Gastroesophageal sphincter (tissue), 4 donors: ENCODE data around the gene TNN. TPM values are rescaled to one million over a fixed set of nuclear protein-coding genes. Genes with fewer than 3 reads are reported as not detected.

Experiments used
- ATAC-seq: fragments of 150-250 bp; one replicate; pipeline ENCODE4 v1.9.1; 2016; ENCODE audit warnings: mild to moderate bottlenecking, moderate library complexity
- H3K27ac ChIP-seq, 4 donors: fragments of 200-600 bp; sonication (generic) in 3 of 4; 1 replicate in 3 of 4; 2 replicates in 1 of 4; pipeline ENCODE4 v1.5.1; 2016 to 2019
- H3K27me3 ChIP-seq: fragments of 200-600 bp; sonication (generic); one replicate; pipeline ENCODE4 v1.5.1; 2019
- H3K36me3 ChIP-seq, 2 donors: fragments of 200-600 bp; sonication (generic); one replicate each; pipeline ENCODE4 v1.5.1; 2019; ENCODE audit warnings: control low read depth in 1 of 2
- H3K4me1 ChIP-seq, 3 donors: fragments of 200-600 bp; sonication (generic); 1 replicate in 2 of 3; 2 replicates in 1 of 3; pipeline ENCODE4 v1.5.1; 2016 to 2019; ENCODE audit warnings: control low read depth in 2 of 3
- H3K4me3 ChIP-seq, 2 donors: fragments of 200-600 bp; sonication (generic); one replicate each; pipeline ENCODE4 v1.5.1; 2019; ENCODE audit warnings: mild to moderate bottlenecking in 1 of 2, moderate library complexity in 1 of 2
- H3K9me3 ChIP-seq, 3 donors: fragments of 200-600 bp; sonication (generic); one replicate each; pipeline ENCODE4 v1.5.1; 2017 to 2019; ENCODE audit warnings: control low read depth in 2 of 3
- EP300 ChIP-seq: sonication (generic); formaldehyde crosslinking; IDR thresholded peaks from one replicate; pipeline ENCODE4 v1.6.1; 2017; ENCODE audit warnings: antibody characterized with exemption, mild to moderate bottlenecking
- POLR2A ChIP-seq, 2 donors: fragments of 450-650 bp; IDR thresholded peaks; one replicate each; pipeline ENCODE4 v1.6.1; 2017; ENCODE audit warnings: antibody characterized with exemption in 2 of 2, mild to moderate bottlenecking in 2 of 2, moderate library complexity in 1 of 2
- POLR2AphosphoS5 ChIP-seq: sonication (generic); formaldehyde crosslinking; IDR thresholded peaks from one replicate; pipeline ENCODE4 v1.6.1; 2017; ENCODE audit warnings: antibody characterized with exemption
- WGBS, 2 donors: methylation state at CpG; one replicate each; pipeline ENCODE4 v1.1.5; 2018; ENCODE audit warnings: low coverage in 1 of 2; 5-methylcytosine and 5-hydroxymethylcytosine counted together
- total RNA-seq, 4 donors: library from RNA; depleted of rRNA; stranded (reverse); fragments of >200 nt; gene quantifications; one replicate each; pipeline ENCODE4 v1.1.0, GENCODE V29; 2016
- TF ChIP-seq, protein P1 (sequence below), 4 experiments: fragments of 200-600 bp in 2 of 4; fragments of 450-650 bp in 2 of 4; sonication (generic) in 1 of 4; IDR thresholded peaks; one replicate each; pipeline ENCODE4 v1.5.1; 2017 to 2019; ENCODE audit warnings: antibody characterized with exemption in 4 of 4, mild to moderate bottlenecking in 2 of 4, moderate library complexity in 2 of 4

TNN gene
- total RNA-seq, 4 donors from 2014 or later: 0.23 to 0.92 (median 0.47) TPM; not detected in 1

DNA sequence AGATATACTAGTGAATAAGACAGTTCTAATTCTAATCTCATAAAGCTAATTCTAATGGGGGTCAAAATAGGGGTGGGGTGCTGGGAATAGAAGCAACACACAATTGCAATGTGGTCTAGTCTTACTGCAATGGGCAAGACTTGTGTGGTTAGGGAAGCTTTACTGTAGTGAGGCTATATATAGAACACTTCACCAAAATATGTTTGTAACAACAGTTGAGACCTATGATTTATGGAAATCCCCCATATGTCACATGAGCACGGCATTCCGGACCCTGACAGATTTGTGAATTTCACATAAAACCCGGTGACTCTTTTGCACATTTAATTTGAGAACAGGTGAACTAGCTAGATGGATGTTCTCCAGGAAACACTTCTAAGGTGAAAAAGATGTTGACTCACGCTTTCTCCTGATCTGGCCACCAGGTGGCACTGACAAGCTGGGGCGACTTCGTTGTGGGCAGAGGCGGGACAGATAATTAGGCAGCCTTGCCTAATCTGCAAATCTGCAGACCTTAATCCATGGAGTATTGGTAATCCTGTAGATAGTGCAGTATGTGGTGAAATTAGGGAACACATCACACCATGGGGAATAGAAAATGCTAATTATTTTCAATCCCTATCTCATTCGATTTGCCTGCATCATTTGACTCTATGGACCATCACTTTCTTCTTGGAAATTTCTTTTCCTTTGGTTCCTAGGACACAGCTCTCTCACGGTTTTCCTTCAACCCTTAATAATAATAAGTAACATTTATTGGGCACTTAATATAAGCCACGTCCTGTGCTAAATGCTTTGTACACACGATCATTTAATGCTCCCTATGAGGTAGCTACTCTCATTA is 87.2 kb downstream of the TNN start:
- Histone ChIP-seq H3K27me3 (peaks cover 5% of the 10 kb centered on the region), H3K4me1 (peaks cover 0 to 37% (median 8%) of the 10 kb centered on the region in 3 donors), H3K9me3 (no peaks in the 10 kb centered on the region), H3K4me3 (no peak overlapping the region), H3K27ac (no peak overlapping the region), H3K36me3 (peaks cover 0 to 15% of the 10 kb centered on the region in 2 donors)
- 14 to 26% methylated on average over 9 of the region's 11 CpGs for WGBS, 2 donors
- TF ChIP-seq, protein P1, sequence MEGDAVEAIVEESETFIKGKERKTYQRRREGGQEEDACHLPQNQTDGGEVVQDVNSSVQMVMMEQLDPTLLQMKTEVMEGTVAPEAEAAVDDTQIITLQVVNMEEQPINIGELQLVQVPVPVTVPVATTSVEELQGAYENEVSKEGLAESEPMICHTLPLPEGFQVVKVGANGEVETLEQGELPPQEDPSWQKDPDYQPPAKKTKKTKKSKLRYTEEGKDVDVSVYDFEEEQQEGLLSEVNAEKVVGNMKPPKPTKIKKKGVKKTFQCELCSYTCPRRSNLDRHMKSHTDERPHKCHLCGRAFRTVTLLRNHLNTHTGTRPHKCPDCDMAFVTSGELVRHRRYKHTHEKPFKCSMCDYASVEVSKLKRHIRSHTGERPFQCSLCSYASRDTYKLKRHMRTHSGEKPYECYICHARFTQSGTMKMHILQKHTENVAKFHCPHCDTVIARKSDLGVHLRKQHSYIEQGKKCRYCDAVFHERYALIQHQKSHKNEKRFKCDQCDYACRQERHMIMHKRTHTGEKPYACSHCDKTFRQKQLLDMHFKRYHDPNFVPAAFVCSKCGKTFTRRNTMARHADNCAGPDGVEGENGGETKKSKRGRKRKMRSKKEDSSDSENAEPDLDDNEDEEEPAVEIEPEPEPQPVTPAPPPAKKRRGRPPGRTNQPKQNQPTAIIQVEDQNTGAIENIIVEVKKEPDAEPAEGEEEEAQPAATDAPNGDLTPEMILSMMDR (IDR thresholded peaks at IDR 0.05): peak; percentile 87 to 91 (median 90)
- TF ChIP-seq POLR2A (IDR thresholded peaks at IDR 0.05) (no peak), POLR2AphosphoS5 (peak; percentile 8)
- ATAC-seq: peak; percentile 59

DNA sequence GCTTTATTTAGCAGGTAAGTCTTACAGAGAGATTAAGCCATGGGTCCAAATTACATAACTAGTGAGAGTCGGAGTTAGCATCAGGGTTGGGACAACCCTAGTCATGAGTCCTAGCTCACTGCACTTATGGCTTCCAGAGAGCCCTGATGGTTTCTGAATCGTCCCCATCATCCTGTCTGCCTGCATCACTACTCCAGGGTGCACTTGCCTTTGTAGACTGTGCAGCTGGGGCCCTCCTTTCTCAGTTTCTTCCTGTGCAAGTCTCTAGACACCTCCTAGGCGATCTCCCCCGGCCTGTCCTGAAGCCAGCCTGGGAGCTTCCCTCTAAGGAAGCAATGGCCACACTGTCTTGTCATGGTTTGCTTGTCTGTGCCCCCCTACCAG is 87.8 kb downstream of the TNN start:
- 80% methylated on average over 1 to 4 of the region's 4 CpGs for WGBS, 2 donors
- TF ChIP-seq EP300: no peak
- no peak for TF ChIP-seq POLR2AphosphoS5
- no peak for TF ChIP-seq POLR2A (IDR thresholded peaks at IDR 0.05)
- TF ChIP-seq, protein P1 (IDR thresholded peaks at IDR 0.05): no peak
- ATAC-seq: no peak

DNA sequence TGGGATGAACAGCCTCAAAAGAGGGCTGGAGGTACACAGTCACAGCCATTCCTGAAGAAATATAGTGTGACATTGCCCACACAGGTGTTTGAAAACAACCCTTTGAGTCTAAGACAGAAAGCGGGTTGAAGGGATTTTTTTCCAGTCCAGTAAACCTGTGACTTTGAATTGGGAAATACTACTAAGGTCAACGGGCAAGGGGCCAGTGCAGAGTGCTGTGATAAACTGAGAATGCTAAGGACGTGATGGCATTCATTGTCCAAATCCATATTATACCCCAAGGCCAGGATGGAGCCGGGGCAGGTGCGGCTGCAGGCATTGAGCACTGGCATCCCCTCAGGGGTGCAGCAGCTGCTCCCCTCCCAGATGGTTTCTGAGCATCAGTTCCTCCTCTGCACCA is 88.3 kb downstream of the TNN start:
- Histone ChIP-seq H3K4me1 (peaks cover 0 to 26% (median 3%) of the 10 kb centered on the region in 3 donors), H3K27ac (no peak overlapping the region), H3K27me3 (peaks cover 5% of the 10 kb centered on the region), H3K4me3 (no peak overlapping the region), H3K9me3 (no peaks in the 10 kb centered on the region), H3K36me3 (peaks cover 0 to 26% of the 10 kb centered on the region in 2 donors)
- ATAC-seq: no peak
- TF ChIP-seq, protein P1 (IDR thresholded peaks at IDR 0.05): no peak
- TF ChIP-seq EP300: no peak
- TF ChIP-seq POLR2AphosphoS5: no peak
- no peak for TF ChIP-seq POLR2A (IDR thresholded peaks at IDR 0.05)
- WGBS, 2 donors: 74 to 78% methylated on average over 3 to 4 of the region's 5 CpGs

More for the DNA sequence above, 87.8 kb downstream of the TNN start:
- Histone ChIP-seq H3K27ac (no peak overlapping the region), H3K36me3 (peaks cover 0 to 21% of the 10 kb centered on the region in 2 donors), H3K4me3 (no peak overlapping the region), H3K27me3 (peaks cover 5% of the 10 kb centered on the region), H3K4me1 (peaks cover 0 to 30% (median 4%) of the 10 kb centered on the region in 3 donors), H3K9me3 (no peaks in the 10 kb centered on the region)

DNA sequence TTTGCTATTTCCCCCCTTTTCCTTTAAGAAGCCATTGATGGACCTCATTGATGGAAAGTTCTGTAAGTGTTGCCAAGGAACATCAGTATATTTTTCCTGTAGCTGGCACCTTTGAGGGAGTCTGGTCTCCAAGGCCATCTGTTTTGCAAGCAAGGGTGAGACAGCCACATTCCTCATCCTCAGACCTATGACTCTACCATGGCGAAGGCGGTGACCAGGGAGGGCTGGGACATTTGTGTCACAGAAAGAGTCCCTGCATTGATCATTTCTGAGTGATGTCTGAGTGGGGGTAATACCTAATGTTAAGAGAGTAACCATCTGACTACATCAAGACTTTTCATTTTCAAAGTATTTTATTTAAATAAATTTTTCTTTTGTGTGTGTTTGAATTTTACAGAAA is 89.6 kb downstream of the TNN start:
- peaks cover 0 to 39% of the 10 kb centered on the region in 2 donors for H3K36me3 ChIP-seq
- TF ChIP-seq POLR2A (IDR thresholded peaks at IDR 0.05) (no peak), POLR2AphosphoS5 (peak; percentile 18)
- TF ChIP-seq, protein P1 (IDR thresholded peaks at IDR 0.05): no peak
- peaks cover 0 to 16% (median 1%) of the 10 kb centered on the region in 3 donors for H3K4me1 ChIP-seq
- peaks cover 5% of the 10 kb centered on the region for H3K27me3 ChIP-seq
- no peak overlapping the region for H3K27ac ChIP-seq
- 91 to 94% methylated on average over 2 of the region's 2 CpGs for WGBS, 2 donors
- H3K9me3 ChIP-seq: no peaks in the 10 kb centered on the region
- H3K4me3 ChIP-seq: no peak overlapping the region
- ATAC-seq: no peak

DNA sequence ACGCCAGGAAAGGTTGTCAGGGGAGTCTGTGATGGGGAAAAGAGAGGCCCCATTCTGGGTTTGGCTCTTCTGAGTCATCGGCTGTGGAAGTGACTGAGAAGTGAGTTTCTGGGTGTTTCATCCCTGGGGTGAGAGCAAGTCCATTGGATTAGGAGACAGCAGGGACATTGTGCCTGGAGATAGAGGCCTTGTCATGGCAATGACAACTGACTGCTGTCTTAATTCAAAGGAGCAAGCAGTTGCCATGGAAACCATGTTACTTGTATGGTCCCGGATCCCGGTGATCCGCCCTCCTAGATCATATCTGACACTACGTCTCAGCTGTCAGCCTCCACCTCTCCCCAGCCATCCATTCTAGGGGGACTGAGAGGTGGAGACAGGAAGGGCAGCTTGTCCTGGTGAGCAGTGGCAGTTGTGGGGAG is 90.5 kb downstream of the TNN start:
- TF ChIP-seq EP300: no peak
- TF ChIP-seq, protein P1 (IDR thresholded peaks at IDR 0.05): no peak
- H3K4me3 ChIP-seq: no peak overlapping the region
- WGBS, 2 donors: 86% methylated on average over 2 of the region's 6 CpGs; no CpG with 5 or more reads in 1 of the 2 donors
- ATAC-seq: no peak
- H3K36me3 ChIP-seq: peaks cover 0 to 48% of the 10 kb centered on the region in 2 donors
- peaks cover 0 to 14% (median 0%) of the 10 kb centered on the region in 3 donors for H3K4me1 ChIP-seq
- H3K27ac ChIP-seq: no peak overlapping the region
- no peaks in the 10 kb centered on the region for H3K9me3 ChIP-seq
- H3K27me3 ChIP-seq: peaks cover 5% of the 10 kb centered on the region
